ENCODE data around the gene TBC1D1. TPM values are rescaled to one million over a fixed set of nuclear protein-coding genes. Genes with fewer than 3 reads are reported as not detected.
A peak's percentile ranks its signal among the peaks of the same experiment; 100 is the strongest.

TBC1D1 gene
- polyA plus RNA-seq, 3 donors: 23.3 to 70.0 (median 31.5) TPM

- Mint-ChIP-seq H3K4me3 (no peak overlapping the region), H3K4me1 (peaks cover 2% of the 10 kb centered on the region), H3K36me3 (peaks cover 85 to 97% of the 10 kb centered on the region in 2 donors), H3K27ac (peak overlapping the region in 4 of 7 donors; percentile 11 to 47 (median 40)), H3K27me3 (ENCODE audit: low read depth in 3 of 3) (no peaks in the 10 kb centered on the region), H3K9me3 (no peaks in the 10 kb centered on the region)
- no peak overlapping the region for H3K4me2 ChIP-seq (replicated peaks; ENCODE audit: extremely low read depth, low read length, poor library complexity, severe bottlenecking)
- no peaks in the 10 kb centered on the region for H3K79me2 ChIP-seq (ENCODE audit: insufficient read depth, low read length)
- H4K20me1 ChIP-seq (ENCODE audit: insufficient read depth, low read length): no peaks in the 10 kb centered on the region
- no peak overlapping the region for H2AFZ ChIP-seq (ENCODE audit: insufficient read depth, low read depth, low read length, poor library complexity, severe bottlenecking)
- no peak overlapping the region for H3K27ac ChIP-seq (ENCODE audit: low read depth in 1 of 2, low read length in 2 of 2)
- intact Hi-C loops (cut with micrococcal nuclease): no loop called here
- H3K4me3 ChIP-seq (replicated peaks in 1 of 3; ENCODE audit: low read depth in 2 of 3, low read length in 3 of 3): no peak overlapping the region
- DNase-seq: no peak
- 97% methylated on average over 3 of the region's 10 CpGs for WGBS (ENCODE audit: insufficient coverage)
- H3K4me1 ChIP-seq (ENCODE audit: control insufficient read depth in 1 of 2, insufficient read depth in 2 of 2, low read length in 2 of 2): no peaks in the 10 kb centered on the region
- H3K27me3 ChIP-seq (ENCODE audit: control insufficient read depth in 2 of 2, insufficient read depth in 2 of 2, low read length in 2 of 2): no peaks in the 10 kb centered on the region
- TF ChIP-seq CTCF (IDR thresholded peaks at IDR 0.05): no peak
- H3K9me3 ChIP-seq (replicated peaks in 1 of 2; ENCODE audit: control insufficient read depth in 1 of 2, insufficient read depth in 1 of 2, low read length in 2 of 2): no peaks in the 10 kb centered on the region
- H3K36me3 ChIP-seq (replicated peaks in 1 of 2; ENCODE audit: control insufficient read depth in 1 of 2, insufficient read depth in 2 of 2, low read length in 2 of 2): peaks cover 88 to 100% of the 10 kb centered on the region in 2 donors
- no peak overlapping the region for H3K9ac ChIP-seq (ENCODE audit: insufficient read depth, low read length, poor library complexity, severe bottlenecking)
These were observed 159.9 kb downstream of the TBC1D1 start for GRCh38 chr4:38050560-38051350.

- H3K4me1 ChIP-seq (ENCODE audit: control insufficient read depth in 1 of 2, insufficient read depth in 2 of 2, low read length in 2 of 2): no peaks in the 10 kb centered on the region
- peaks cover 90 to 98% of the 10 kb centered on the region in 2 donors for H3K36me3 Mint-ChIP-seq
- no peaks in the 10 kb centered on the region for H3K27me3 ChIP-seq (ENCODE audit: control insufficient read depth in 2 of 2, insufficient read depth in 2 of 2, low read length in 2 of 2)
- H3K4me3 ChIP-seq (replicated peaks in 1 of 3; ENCODE audit: low read depth in 2 of 3, low read length in 3 of 3): no peak overlapping the region
- no peak for TF ChIP-seq CTCF (IDR thresholded peaks at IDR 0.05)
- H3K27ac Mint-ChIP-seq: peak overlapping the region in 3 of 7 donors; percentile 33 to 50 (median 35)
- peaks cover 2% of the 10 kb centered on the region for H3K4me1 Mint-ChIP-seq
- H3K4me3 Mint-ChIP-seq: no peak overlapping the region
- peaks cover 4% of the 10 kb centered on the region for H3K79me2 ChIP-seq (ENCODE audit: insufficient read depth, low read length)
- H3K27ac ChIP-seq (ENCODE audit: low read depth in 1 of 2, low read length in 2 of 2): peak overlapping the region in 1 of 2 donors; percentile 0
- no peaks in the 10 kb centered on the region for H4K20me1 ChIP-seq (ENCODE audit: insufficient read depth, low read length)
- intact Hi-C loops (cut with micrococcal nuclease): loop anchor here in 1 of 2 donors (5.0 kb wide), 1 partner anchor 672 kb away; no protein-coding TSS in a partner anchor
- no peak for DNase-seq
- H3K27me3 Mint-ChIP-seq (ENCODE audit: low read depth in 3 of 3): no peaks in the 10 kb centered on the region
- no peak overlapping the region for H3K4me2 ChIP-seq (replicated peaks; ENCODE audit: extremely low read depth, low read length, poor library complexity, severe bottlenecking)
- H3K36me3 ChIP-seq (replicated peaks in 1 of 2; ENCODE audit: control insufficient read depth in 1 of 2, insufficient read depth in 2 of 2, low read length in 2 of 2): peaks cover 86 to 100% of the 10 kb centered on the region in 2 donors
- H2AFZ ChIP-seq (ENCODE audit: insufficient read depth, low read depth, low read length, poor library complexity, severe bottlenecking): no peak overlapping the region
- whole genome bisulfite sequencing (ENCODE audit: insufficient coverage): 79% methylated on average over 5 of the region's 8 CpGs
- no peaks in the 10 kb centered on the region for H3K9me3 ChIP-seq (replicated peaks in 1 of 2; ENCODE audit: control insufficient read depth in 1 of 2, insufficient read depth in 1 of 2, low read length in 2 of 2)
- no peak overlapping the region for H3K9ac ChIP-seq (ENCODE audit: insufficient read depth, low read length, poor library complexity, severe bottlenecking)
- no peaks in the 10 kb centered on the region for H3K9me3 Mint-ChIP-seq
These were observed 164.7 kb downstream of the TBC1D1 start for GRCh38 chr4:38055566-38055965.

Measured in CD14-positive monocyte (primary cell).